ENCODE data around the gene EFNA3. TPM values are rescaled to one million over a fixed set of nuclear protein-coding genes. Genes with fewer than 3 reads are reported as not detected.

Gene EFNA3
- total and polyA plus RNA-seq, 2 of the 4 experiments (the other 2 are of a cell fraction): 0.72 to 1.6 TPM

DNA sequence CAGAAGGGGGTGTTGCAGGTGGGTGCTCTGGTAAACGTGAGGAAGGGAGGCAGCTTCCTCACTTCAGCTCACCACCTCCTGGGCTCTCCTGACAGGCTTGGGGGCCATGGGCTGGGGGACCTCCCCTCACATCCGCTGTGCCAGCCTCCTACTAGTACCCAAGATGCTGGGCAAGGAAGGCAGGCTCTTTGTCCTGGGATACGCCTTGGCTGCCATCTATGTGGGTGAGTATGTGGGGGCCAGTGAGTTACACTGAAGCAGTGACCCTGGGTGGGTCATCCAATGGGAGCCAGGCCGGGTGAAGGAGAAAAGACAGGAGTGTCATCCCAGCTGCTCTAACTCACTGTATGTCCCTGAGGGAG lies 39.3 kb upstream of the EFNA3 start:
- POLR2A ChIA-PET (ENCODE audit: unreplicated experiment): no interaction called here
- Histone ChIP-seq H3K9me3 (ENCODE audit: control insufficient read depth, insufficient read depth, low read length) (no peaks in the 10 kb centered on the region), H2AK9ac (replicated peaks; ENCODE audit: low read depth, low read length, poor library complexity) (no peak overlapping the region), H3K4me1 (ENCODE audit: control insufficient read depth, insufficient read depth, low read length) (peaks cover 1% of the 10 kb centered on the region; the same call in 1 of the 2 replicates), H4K91ac (ENCODE audit: insufficient read depth, low read depth, low read length) (no peak overlapping the region), H2AFZ (replicated peaks; ENCODE audit: low read length, poor library complexity) (no peak overlapping the region), H3K18ac (ENCODE audit: low read depth, low read length) (no peak overlapping the region), H3K36me3 (ENCODE audit: control insufficient read depth, insufficient read depth, low read length) (no peaks in the 10 kb centered on the region), H3K4ac (ENCODE audit: low read depth, low read length) (no peak overlapping the region), H2AK5ac (ENCODE audit: low read depth, low read length) (no peak overlapping the region), H3K4me3 (ENCODE audit: insufficient read depth, low read depth, low read length) (no peak overlapping the region), H2BK20ac (ENCODE audit: low read depth, low read length) (no peak overlapping the region), H3K14ac (replicated peaks; ENCODE audit: low read depth, low read length) (no peak overlapping the region), H2BK5ac (ENCODE audit: low read depth, low read length, poor library complexity, severe bottlenecking) (no peak overlapping the region), H3K9ac (ENCODE audit: low read depth, low read length) (no peak overlapping the region), H3K4me2 (ENCODE audit: low read depth, low read length) (no peak overlapping the region), H3K56ac (ENCODE audit: extremely low read depth, insufficient read depth, low read length) (no peak overlapping the region), H3K9me1 (ENCODE audit: insufficient read depth, low read length) (peaks cover 6% of the 10 kb centered on the region; the same call in 1 of the 2 replicates), H4K20me1 (ENCODE audit: insufficient read depth, low read length) (no peaks in the 10 kb centered on the region), H4K8ac (ENCODE audit: low read depth in 2 of 2, low read length in 2 of 2) (no peak overlapping the region), H3K27ac (ENCODE audit: insufficient read depth, low read length) (no peak overlapping the region), H3K23ac (ENCODE audit: low read depth, low read length) (no peak overlapping the region), H4K5ac (ENCODE audit: low read depth, low read length) (no peak overlapping the region), H3K79me1 (ENCODE audit: low read depth in 1 of 2, low read length in 2 of 2) (no peaks in the 10 kb centered on the region), H2BK120ac (ENCODE audit: low read depth, low read length) (no peak overlapping the region), H3K27me3 (ENCODE audit: control insufficient read depth, insufficient read depth, low read length) (peaks cover 36% of the 10 kb centered on the region), H2BK15ac (ENCODE audit: low read depth, low read length) (no peak overlapping the region)
- CTCF ChIA-PET: interaction anchor here (1.4 to 1.8 kb wide), 2 partner anchors 12 to 23 kb away, joined by 3 to 4 read pairs; partner anchors contain the start of gene ADAM15
- 83% methylated on average over 1 of the region's 4 CpGs; no CpG with 5 or more reads in 1 of the 2 experiments for whole genome bisulfite sequencing, 2 experiments (ENCODE audit: extremely low coverage in 2 of 2, insufficient read length in 1 of 2)
- ATAC-seq (ENCODE audit: low read depth) (no peak), DNase-seq (no peak)
- dilution Hi-C loops (cut with HindIII; ENCODE audit: low sequenced_read_pairs, unreplicated experiment) (no loop called here), in situ Hi-C loops (cut with MboI; ENCODE audit: low sequenced_read_pairs) (no loop called here), intact Hi-C loops (cut with micrococcal nuclease) (no loop called here)
- no peak for TF ChIP-seq RAD21 (IDR thresholded peaks at IDR 0.05; ENCODE audit: low read length)
- no peak for TF ChIP-seq FOS (IDR thresholded peaks at IDR 0.05; ENCODE audit: low read depth, low read length)
- no peak for TF ChIP-seq RFX5 (IDR thresholded peaks at IDR 0.05; ENCODE audit: low read depth, low read length)
- no TSS peak for BruUV-seq (replicated peaks)
